OCI-LY7 (cell line): Measurements from ENCODE around the gene DCC.

Source experiments
- CTCF ChIP-seq: fragments of 200-600 bp; sonication (generic); conservative IDR thresholded peaks from 2 replicates; pipeline ENCODE4 v1.5.1; 2014; ENCODE audit warnings: mild to moderate bottlenecking, antibody characterized with exemption, low read length, moderate library complexity, mixed read lengths
- EZH2phosphoT487 ChIP-seq: fragments of 200-600 bp; sonication (generic); IDR thresholded peaks from 2 replicates; pipeline ENCODE4 v1.6.1; 2018; ENCODE audit warnings: low read depth, borderline replicate concordance, mild to moderate bottlenecking, mixed run types, antibody characterized with exemption, low read length, moderate library complexity, mixed read lengths

DNA sequence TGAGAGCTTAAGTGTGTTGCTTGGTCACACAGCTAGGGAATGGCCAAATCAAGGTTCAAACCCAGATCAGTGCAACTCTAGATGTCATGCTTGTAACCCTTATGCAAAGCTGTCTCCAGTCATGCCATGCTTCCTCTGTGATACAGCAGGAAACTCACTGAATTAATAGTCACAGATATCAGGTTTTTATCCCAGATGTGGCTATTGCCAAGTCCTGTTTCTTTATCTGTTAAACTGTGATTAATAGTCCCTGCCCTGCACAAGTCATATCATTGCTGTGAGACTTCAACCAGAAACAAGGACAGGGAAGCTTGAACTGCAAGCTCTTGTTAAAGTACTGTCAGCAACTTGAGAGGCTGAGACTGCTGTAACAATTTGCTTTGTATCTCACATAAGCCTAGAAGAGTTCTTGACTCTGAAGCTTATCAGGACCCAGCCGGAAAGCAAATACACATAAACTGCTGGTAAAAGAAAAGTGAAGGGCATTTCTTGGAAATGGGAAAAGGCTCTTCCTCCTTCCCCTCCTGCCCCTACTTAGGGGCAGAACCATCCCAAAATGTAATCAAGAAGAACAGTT, 609.0 kb downstream of the DCC start:
- TF ChIP-seq CTCF: no peak
- no peak for TF ChIP-seq EZH2phosphoT487
